Nephron progenitor cell (in vitro differentiated cells): ENCODE data around the gene NKX6-2.
"Not testable (repeated sequence)": the region's sequence is repeated elsewhere in the genome, so short reads cannot be mapped to it uniquely, and the experiment has no call there.

Experiments
- DNase-seq: peaks from one replicate; pipeline ENCODE4 v3.0.0; 2021
- H3K27ac Mint-ChIP-seq: 2 replicates; pipeline ENCODE4 v1.8.0; 2021; ENCODE audit warnings: mild to moderate bottlenecking, moderate library complexity, mixed read lengths
- H3K27me3 Mint-ChIP-seq: 2 replicates; pipeline ENCODE4 v1.8.0; 2021; ENCODE audit warnings: mild to moderate bottlenecking, low read depth, mixed read lengths; ENCODE audit not compliant: poor library complexity
- H3K36me3 Mint-ChIP-seq: 2 replicates; pipeline ENCODE4 v1.8.0; 2021; ENCODE audit warnings: low read depth, mixed read lengths
- H3K4me1 Mint-ChIP-seq: 2 replicates; pipeline ENCODE4 v1.8.0; 2021; ENCODE audit warnings: mixed read lengths
- H3K4me3 Mint-ChIP-seq: 2 replicates; pipeline ENCODE4 v1.8.0; 2021; ENCODE audit warnings: mild to moderate bottlenecking, moderate library complexity, mixed read lengths
- H3K9me3 Mint-ChIP-seq: 2 replicates; pipeline ENCODE4 v1.8.0; 2021; ENCODE audit warnings: mild to moderate bottlenecking, moderate library complexity, mixed read lengths
- TF ChIP-seq, protein P1 (sequence below): fragments of 200-600 bp; sonication (generic); IDR thresholded peaks from 2 replicates; pipeline ENCODE4 v1.5.0; 2021; ENCODE audit warnings: antibody characterized with exemption

The NKX6-2 gene

DNA sequence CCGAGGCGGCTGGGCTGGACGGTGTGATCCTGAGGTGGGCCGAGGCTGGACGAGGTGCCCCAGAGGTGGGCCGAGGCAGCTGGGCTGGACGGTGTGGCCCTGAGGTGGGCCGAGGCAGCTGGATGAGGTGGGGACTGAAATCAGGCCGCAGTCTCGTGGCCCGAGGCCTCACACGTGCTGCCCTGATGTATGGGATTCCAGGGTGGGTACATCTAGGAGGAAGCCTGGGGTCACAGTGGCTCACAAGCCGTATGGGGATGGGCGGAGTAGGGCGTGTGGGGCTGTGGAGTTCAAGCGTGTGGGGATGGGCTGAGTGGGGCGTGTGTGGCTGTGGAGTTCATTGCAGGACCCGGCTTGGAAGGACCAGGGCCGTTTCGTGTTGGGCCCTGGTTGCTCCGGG, 12.5 kb upstream of the NKX6-2 start:
- no peak overlapping the region for H3K4me3 Mint-ChIP-seq
- H3K9me3 Mint-ChIP-seq = peaks cover 12% of the 10 kb centered on the region
- no peak for DNase-seq
- H3K27me3 Mint-ChIP-seq = peaks cover 23% of the 10 kb centered on the region
- TF ChIP-seq, protein P1, sequence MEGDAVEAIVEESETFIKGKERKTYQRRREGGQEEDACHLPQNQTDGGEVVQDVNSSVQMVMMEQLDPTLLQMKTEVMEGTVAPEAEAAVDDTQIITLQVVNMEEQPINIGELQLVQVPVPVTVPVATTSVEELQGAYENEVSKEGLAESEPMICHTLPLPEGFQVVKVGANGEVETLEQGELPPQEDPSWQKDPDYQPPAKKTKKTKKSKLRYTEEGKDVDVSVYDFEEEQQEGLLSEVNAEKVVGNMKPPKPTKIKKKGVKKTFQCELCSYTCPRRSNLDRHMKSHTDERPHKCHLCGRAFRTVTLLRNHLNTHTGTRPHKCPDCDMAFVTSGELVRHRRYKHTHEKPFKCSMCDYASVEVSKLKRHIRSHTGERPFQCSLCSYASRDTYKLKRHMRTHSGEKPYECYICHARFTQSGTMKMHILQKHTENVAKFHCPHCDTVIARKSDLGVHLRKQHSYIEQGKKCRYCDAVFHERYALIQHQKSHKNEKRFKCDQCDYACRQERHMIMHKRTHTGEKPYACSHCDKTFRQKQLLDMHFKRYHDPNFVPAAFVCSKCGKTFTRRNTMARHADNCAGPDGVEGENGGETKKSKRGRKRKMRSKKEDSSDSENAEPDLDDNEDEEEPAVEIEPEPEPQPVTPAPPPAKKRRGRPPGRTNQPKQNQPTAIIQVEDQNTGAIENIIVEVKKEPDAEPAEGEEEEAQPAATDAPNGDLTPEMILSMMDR = no peak
- peaks cover 9% of the 10 kb centered on the region for H3K4me1 Mint-ChIP-seq
- H3K36me3 Mint-ChIP-seq = no peaks in the 10 kb centered on the region
- peak overlapping the region; percentile 64 for H3K27ac Mint-ChIP-seq

DNA sequence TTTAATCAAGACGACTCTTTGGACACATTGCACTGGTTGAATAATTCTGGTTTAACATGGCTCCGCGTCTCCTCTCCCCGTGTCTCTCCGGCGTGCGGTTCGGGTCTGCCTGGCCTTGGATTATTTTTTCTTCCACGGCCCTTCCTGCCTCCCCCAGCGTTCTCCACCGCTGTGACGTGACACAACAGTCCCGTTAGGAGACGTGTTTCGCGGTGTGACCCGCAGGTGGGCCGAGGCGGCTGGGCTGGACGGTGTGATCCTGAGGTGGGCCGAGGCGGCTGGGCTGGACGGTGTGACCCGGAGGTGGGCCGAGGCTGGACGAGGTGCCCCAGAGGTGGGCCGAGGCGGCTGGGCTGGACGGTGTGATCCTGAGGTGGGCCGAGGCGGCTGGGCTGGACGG, 12.0 kb upstream of the NKX6-2 start:
- not testable (repeated sequence) for DNase-seq, H3K4me3 Mint-ChIP-seq, H3K27ac Mint-ChIP-seq, H3K36me3 Mint-ChIP-seq, H3K4me1 Mint-ChIP-seq
- peaks cover 11% of the 10 kb centered on the region for H3K9me3 Mint-ChIP-seq
- peaks cover 26% of the 10 kb centered on the region for H3K27me3 Mint-ChIP-seq

DNA sequence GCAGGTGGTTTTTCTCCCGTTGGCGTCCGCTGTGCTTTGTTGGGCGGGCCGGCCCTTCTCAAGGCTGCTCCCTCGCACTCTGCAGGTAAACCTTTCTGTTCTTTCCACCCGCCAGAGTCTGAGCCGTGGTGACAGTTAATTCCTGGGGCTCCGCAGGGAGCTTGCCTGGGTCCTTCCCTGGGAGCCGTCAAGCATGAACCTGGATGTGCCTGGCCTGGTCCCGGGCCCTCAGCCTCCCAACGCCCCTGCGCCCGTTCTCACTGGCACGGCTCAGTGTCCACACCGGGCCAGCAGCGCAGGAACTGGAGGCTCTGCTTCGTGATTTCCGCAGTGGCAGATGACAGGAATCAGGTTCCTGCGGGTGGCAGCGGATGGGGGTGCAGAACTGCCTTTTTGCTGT, 10.9 kb upstream of the NKX6-2 start:
- H3K4me3 Mint-ChIP-seq = no peak overlapping the region
- H3K9me3 Mint-ChIP-seq = peaks cover 8% of the 10 kb centered on the region
- H3K4me1 Mint-ChIP-seq = peaks cover 7% of the 10 kb centered on the region
- H3K27me3 Mint-ChIP-seq = peaks cover 31% of the 10 kb centered on the region
- DNase-seq = peak; percentile 2
- no peak overlapping the region for H3K27ac Mint-ChIP-seq
- no peaks in the 10 kb centered on the region for H3K36me3 Mint-ChIP-seq
- TF ChIP-seq, protein P1 = no peak

DNA sequence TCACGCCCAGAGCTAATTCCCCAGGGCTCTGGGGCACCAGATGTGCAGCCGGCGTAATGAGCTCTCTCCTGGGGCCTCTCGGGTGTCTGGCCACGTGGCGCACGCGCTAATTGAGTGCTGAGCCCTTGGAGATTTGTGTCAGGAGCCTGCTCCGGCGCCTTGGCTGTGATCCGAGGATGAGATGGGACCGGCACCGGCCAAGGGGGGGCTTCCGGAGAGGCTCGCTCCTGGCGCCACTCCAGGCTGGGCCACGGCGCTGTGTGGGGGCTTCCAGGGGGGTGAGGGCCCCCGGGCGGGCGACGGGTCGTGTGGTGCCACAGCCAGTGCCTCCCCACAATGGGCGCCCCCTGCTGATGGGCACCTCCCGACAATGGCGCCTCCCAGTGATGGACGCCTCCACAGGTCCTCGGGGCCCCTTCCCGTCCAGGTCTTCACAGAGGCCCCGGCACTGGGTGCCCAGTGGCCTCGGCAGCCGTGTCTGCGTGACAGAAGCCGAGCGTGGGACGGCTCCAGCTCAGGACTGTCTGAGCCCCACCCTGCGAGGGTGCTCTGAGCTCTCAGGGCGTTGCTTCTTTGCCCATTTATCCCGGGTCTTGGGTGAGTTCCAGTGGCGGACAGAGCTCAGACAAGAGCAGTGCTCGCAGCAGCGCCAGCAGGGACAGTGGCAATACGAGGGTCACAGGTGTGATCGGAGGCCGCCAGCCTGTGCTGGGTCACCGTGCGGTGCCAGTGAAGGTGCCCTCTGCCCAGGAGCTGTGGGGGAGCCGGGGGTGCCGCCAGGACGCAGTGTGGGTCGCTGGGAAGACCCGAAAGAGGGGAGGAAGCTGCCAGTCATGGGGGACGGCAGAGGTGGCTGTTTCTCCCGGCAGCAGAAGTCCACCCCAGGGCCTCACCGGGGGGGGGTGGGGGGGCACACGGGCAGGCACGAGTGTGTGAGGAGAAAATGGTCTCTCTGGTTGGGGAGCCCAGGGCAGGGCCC, 8.2 kb upstream of the NKX6-2 start:
- TF ChIP-seq, protein P1 = no peak
- Mint-ChIP-seq H3K36me3 (no peaks in the 10 kb centered on the region), H3K9me3 (no peaks in the 10 kb centered on the region), H3K4me1 (no peaks in the 10 kb centered on the region), H3K27ac (no peak overlapping the region), H3K4me3 (no peak overlapping the region), H3K27me3 (peaks cover 58% of the 10 kb centered on the region)
- DNase-seq = peak; percentile 61

DNA sequence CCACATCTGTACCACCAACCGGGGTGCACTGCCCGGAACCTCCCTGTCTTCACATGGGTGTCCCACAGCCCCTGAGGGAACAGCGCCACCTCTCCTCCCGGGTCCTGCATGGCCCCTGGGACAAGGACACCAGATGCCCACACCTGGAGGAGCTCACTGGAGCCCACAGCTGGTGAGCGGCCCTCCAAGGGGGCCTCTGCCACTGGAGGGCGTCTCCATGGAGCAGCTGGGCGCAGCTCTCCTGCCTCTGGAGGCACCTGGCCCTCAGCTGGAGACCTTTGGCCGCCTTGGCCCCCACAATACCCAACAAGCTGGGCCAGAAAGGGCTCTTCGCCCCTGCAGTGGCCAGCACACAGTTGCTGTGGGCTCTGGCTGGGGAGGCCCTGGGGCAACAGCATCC, 7.3 kb upstream of the NKX6-2 start:
- Mint-ChIP-seq H3K9me3 (no peaks in the 10 kb centered on the region), H3K4me3 (no peak overlapping the region), H3K27ac (no peak overlapping the region), H3K27me3 (peaks cover 65% of the 10 kb centered on the region), H3K36me3 (no peaks in the 10 kb centered on the region), H3K4me1 (no peaks in the 10 kb centered on the region)
- TF ChIP-seq, protein P1 = no peak
- no peak for DNase-seq

DNA sequence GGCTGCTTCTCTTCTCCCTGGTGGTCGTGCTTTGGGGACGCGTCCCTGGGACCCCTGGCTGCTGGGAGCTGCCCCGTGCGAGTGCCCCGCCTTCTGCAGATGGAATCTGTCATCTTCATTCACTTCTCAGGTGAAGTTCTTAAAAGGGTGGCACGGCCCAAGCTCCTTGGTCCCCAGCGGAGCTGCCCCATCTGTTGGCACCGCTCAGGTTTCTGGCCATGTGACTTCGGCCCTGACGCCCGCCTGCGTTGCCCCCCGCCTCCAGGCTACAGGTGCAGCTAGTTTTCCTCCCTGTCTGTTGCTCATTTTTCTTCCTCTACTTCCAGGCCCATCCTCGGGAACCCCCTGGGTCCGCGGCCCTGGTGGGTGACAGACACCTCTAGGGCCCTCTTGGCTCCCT, 6.8 kb upstream of the NKX6-2 start:
- H3K4me1 Mint-ChIP-seq = no peaks in the 10 kb centered on the region
- H3K36me3 Mint-ChIP-seq = no peaks in the 10 kb centered on the region
- H3K27me3 Mint-ChIP-seq = peaks cover 65% of the 10 kb centered on the region
- no peaks in the 10 kb centered on the region for H3K9me3 Mint-ChIP-seq
- H3K4me3 Mint-ChIP-seq = no peak overlapping the region
- no peak overlapping the region for H3K27ac Mint-ChIP-seq
- TF ChIP-seq, protein P1 = no peak
- no peak for DNase-seq

DNA sequence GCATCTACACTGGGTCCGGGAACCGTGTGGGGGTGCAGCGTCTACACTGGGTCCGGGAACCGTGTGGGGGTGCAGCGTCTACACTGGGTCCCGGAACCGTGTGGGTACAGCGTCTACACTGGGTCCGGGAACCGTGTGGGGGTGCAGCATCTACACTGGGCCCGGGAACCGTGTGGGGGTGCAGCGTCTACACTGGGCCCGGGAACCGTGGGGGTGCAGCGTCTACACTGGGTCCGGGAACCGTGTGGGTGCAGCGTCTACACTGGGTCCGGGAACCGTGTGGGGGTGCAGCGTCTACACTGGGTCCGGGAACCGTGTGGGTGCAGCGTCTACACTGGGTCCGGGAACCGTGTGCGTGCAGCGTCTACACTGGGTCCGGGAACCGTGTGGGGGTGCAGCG, 6.2 kb upstream of the NKX6-2 start:
- peaks cover 64% of the 10 kb centered on the region for H3K27me3 Mint-ChIP-seq
- DNase-seq, H3K36me3 Mint-ChIP-seq, H3K4me1 Mint-ChIP-seq, H3K27ac Mint-ChIP-seq, H3K9me3 Mint-ChIP-seq, H3K4me3 Mint-ChIP-seq: not testable (repeated sequence)
